ENCODE results near the gene SLC9A9. TPM values are rescaled to one million over a fixed set of nuclear protein-coding genes. Genes with fewer than 3 reads are reported as not detected.

The SLC9A9 gene
- total RNA-seq, 1 donor from 2014 or later = 16.0 TPM

- DNase-seq (ENCODE audit: low spot score) (no peak), ATAC-seq (no peak)
- intact Hi-C loops (cut with DNase I) = no loop called here
Observed at GRCh38 chr3:143362115-143362991, 485.9 kb downstream of the SLC9A9 start.

GRCh38 chr3:143361589-143361988 is 486.7 kb downstream of the SLC9A9 start:
- intact Hi-C loops (cut with DNase I) = no loop called here
- ATAC-seq (no peak), DNase-seq (ENCODE audit: low spot score) (no peak)

- intact Hi-C loops (cut with DNase I) = no loop called here
- DNase-seq (ENCODE audit: low spot score) = no peak
- no peak for ATAC-seq
Observed at GRCh38 chr3:143360244-143360643, 488.0 kb downstream of the SLC9A9 start.

GRCh38 chr3:143358793-143359491 is 489.3 kb downstream of the SLC9A9 start:
- ATAC-seq (no peak), DNase-seq (ENCODE audit: low spot score) (no peak)
- intact Hi-C loops (cut with DNase I) = no loop called here

GRCh38 chr3:143358155-143358792 is 490.0 kb downstream of the SLC9A9 start:
- intact Hi-C loops (cut with DNase I) = no loop called here
- ATAC-seq (no peak), DNase-seq (ENCODE audit: low spot score) (no peak)

- DNase-seq (ENCODE audit: low spot score) (no peak), ATAC-seq (no peak)
- intact Hi-C loops (cut with DNase I) = no loop called here
Observed at GRCh38 chr3:143357700-143358099, 490.6 kb downstream of the SLC9A9 start.

- no peak for DNase-seq (ENCODE audit: low spot score)
- ATAC-seq = no peak
- intact Hi-C loops (cut with DNase I) = no loop called here
Observed at GRCh38 chr3:143356839-143357238, 491.4 kb downstream of the SLC9A9 start.

- DNase-seq (ENCODE audit: low spot score) (no peak), ATAC-seq (no peak)
- intact Hi-C loops (cut with DNase I) = no loop called here
Observed at GRCh38 chr3:143354342-143354741, 493.9 kb downstream of the SLC9A9 start.

- ATAC-seq (peak; percentile 55), DNase-seq (ENCODE audit: low spot score) (no peak)
- intact Hi-C loops (cut with DNase I) = no loop called here
Observed at GRCh38 chr3:143352850-143353550, 495.3 kb downstream of the SLC9A9 start.

- DNase-seq (ENCODE audit: low spot score) (no peak), ATAC-seq (no peak)
- intact Hi-C loops (cut with DNase I) = no loop called here
Observed at GRCh38 chr3:143351895-143352608, 496.2 kb downstream of the SLC9A9 start.

- intact Hi-C loops (cut with DNase I) = no loop called here
- DNase-seq (ENCODE audit: low spot score) (no peak), ATAC-seq (no peak)
Observed at GRCh38 chr3:143351354-143351753, 496.9 kb downstream of the SLC9A9 start.

- intact Hi-C loops (cut with DNase I) = no loop called here
- ATAC-seq (no peak), DNase-seq (ENCODE audit: low spot score) (no peak)
Observed at GRCh38 chr3:143349455-143349854, 498.8 kb downstream of the SLC9A9 start.

GRCh38 chr3:143348486-143349327 is 499.6 kb downstream of the SLC9A9 start:
- ATAC-seq (no peak), DNase-seq (ENCODE audit: low spot score) (no peak)
- intact Hi-C loops (cut with DNase I) = no loop called here

- DNase-seq (ENCODE audit: low spot score) (no peak), ATAC-seq (no peak)
- intact Hi-C loops (cut with DNase I) = no loop called here
Observed at GRCh38 chr3:143344516-143345165, 503.6 kb downstream of the SLC9A9 start.

- DNase-seq (ENCODE audit: low spot score) = no peak
- no peak for ATAC-seq
- intact Hi-C loops (cut with DNase I) = no loop called here
Observed at GRCh38 chr3:143343944-143344343, 504.3 kb downstream of the SLC9A9 start.

- ATAC-seq (no peak), DNase-seq (ENCODE audit: low spot score) (no peak)
- intact Hi-C loops (cut with DNase I) = no loop called here
Observed at GRCh38 chr3:143343031-143343430, 505.2 kb downstream of the SLC9A9 start.

- ATAC-seq = no peak
Observed at GRCh38 chr3:143339451-143339850, 508.8 kb downstream of the SLC9A9 start.

More at GRCh38 chr3:143339451-143339850, 508.8 kb downstream of the SLC9A9 start:
- DNase-seq (ENCODE audit: low spot score) = no peak
- intact Hi-C loops (cut with DNase I) = no loop called here

All from sciatic nerve (tissue), 2 donors.